Measurements from ENCODE around the gene ORC1. TPM values are rescaled to one million over a fixed set of nuclear protein-coding genes. Genes with fewer than 3 reads are reported as not detected.

The ORC1 gene
- total RNA-seq, 4 donors from 2014 or later, result 0.25 to 1.6 (median 0.92) TPM

DNA sequence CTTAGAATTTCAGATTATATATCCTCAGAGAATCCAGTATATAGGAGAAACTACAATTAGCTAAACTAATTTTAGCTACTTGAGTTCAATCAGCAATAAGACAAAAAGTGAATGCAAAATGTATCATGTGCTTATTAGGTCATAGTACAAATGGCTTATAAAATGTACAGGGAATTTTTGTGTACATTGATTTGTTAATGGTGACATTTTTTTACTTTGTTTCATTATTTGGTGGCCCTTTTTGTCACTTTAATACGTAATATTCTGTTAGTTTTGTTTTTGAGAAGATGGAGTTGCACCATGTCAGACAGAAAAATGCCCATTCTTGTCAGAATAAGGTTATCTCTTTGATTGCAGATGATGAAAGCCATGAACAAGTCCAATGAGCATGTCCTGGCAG lies 71.8 kb downstream of the ORC1 start:
- TF ChIP-seq, protein P1, sequence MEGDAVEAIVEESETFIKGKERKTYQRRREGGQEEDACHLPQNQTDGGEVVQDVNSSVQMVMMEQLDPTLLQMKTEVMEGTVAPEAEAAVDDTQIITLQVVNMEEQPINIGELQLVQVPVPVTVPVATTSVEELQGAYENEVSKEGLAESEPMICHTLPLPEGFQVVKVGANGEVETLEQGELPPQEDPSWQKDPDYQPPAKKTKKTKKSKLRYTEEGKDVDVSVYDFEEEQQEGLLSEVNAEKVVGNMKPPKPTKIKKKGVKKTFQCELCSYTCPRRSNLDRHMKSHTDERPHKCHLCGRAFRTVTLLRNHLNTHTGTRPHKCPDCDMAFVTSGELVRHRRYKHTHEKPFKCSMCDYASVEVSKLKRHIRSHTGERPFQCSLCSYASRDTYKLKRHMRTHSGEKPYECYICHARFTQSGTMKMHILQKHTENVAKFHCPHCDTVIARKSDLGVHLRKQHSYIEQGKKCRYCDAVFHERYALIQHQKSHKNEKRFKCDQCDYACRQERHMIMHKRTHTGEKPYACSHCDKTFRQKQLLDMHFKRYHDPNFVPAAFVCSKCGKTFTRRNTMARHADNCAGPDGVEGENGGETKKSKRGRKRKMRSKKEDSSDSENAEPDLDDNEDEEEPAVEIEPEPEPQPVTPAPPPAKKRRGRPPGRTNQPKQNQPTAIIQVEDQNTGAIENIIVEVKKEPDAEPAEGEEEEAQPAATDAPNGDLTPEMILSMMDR (IDR thresholded peaks at IDR 0.05), result no peak
- ATAC-seq (ENCODE audit: low FRiP score) (no peak), DNase-seq (ENCODE audit: low spot score) (no peak)

DNA sequence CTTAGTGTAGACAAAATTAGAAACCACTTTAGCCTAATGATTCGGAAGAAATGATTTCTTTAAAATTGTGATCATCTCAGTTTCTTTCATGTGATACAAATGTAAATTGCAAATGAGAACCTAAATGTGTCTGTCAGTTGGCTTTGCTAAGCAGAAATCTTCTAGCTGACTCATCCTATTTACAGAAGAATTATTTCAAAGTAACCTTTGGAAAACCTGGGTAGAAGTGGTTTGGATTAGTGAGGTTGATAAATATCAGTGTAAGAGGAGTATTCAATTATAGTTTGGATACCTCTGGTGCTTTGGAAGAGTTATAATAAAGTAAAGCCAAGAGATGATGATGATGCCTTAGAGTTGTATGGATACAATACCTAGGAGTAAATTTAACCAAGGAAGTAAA lies 75.6 kb downstream of the ORC1 start:
- DNase-seq (ENCODE audit: low spot score) (no peak), ATAC-seq (ENCODE audit: low FRiP score) (no peak)
- TF ChIP-seq, protein P1 (IDR thresholded peaks at IDR 0.05), result no peak

DNA sequence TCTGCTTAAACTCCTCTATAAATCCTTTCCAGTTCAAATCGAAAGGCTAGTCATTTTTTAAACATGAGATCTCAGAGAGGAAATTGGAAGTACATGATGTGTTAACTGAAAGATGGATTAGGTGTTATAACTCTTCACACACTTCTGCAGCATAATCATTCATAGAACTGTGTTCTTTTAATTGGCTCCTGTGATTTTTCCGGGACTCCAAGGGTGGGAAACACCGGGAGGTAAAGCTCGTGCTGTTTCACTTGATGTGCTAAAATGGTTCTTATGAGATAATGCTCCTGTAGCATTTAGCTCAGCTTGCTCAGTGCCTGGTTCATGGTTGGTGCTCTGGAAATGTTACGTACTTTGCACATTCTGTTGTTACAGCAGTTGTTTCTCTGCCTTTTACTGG lies 78.4 kb downstream of the ORC1 start:
- DNase-seq (ENCODE audit: low spot score) (no peak), ATAC-seq (ENCODE audit: low FRiP score) (no peak)
- TF ChIP-seq, protein P1 (IDR thresholded peaks at IDR 0.05), result no peak

DNA sequence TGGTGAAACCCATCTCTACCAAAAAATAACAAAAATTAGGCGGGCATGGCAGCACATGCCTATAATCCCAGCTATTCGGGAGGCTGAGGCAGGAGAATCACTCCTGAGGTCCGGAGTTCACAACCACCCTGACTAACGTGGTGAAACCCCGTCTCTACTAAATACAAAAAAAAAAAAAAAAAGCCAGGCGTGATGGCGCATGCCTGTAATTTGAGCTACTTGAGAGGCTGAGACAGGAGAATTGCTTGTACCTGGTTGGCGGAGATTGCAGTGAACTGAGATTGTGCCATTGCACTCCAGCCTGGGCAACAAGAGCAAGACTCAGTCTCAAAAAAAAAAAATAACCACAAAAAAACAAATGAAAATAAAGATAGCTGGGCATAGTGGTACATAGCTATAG lies 80.5 kb downstream of the ORC1 start:
- ATAC-seq (ENCODE audit: low FRiP score) (no peak), DNase-seq (ENCODE audit: low spot score) (no peak)
- TF ChIP-seq, protein P1 (IDR thresholded peaks at IDR 0.05), result no peak

Other genes with a start within 250 kb of the ORC1 start
- gene CC2D1B, start 38.2 kb downstream of the ORC1 start, total RNA-seq, result 10 to 100 TPM; 23.8 to 33.9 (median 29.9) TPM
- gene PRPF38A, start 179 bp upstream of the ORC1 start, total RNA-seq, result 10 to 100 TPM; 10.7 to 24.0 (median 13.8) TPM
- 10 to 100 TPM; 26.2 to 56.4 (median 42.4) TPM for gene TUT4, start 148.7 kb upstream of the ORC1 start, total RNA-seq
- 10 to 100 TPM in 3 of 4 donors, 1 to 10 TPM in 1; 8.6 to 23.0 (median 16.3) TPM for gene GPX7, start 197.9 kb upstream of the ORC1 start, total RNA-seq
- gene SHISAL2A, start 228.7 kb upstream of the ORC1 start, total RNA-seq, result not detected

Measured in omental fat pad (tissue), 4 donors.